ENCODE measurements around the gene CASP5.

GRCh38 chr11:105057432-105057831 is 34.5 kb upstream of the CASP5 start:
- TF ChIP-seq CTCF (optimal IDR thresholded peaks at IDR 0.05 in 1 of 3, IDR thresholded peaks at IDR 0.05 in 1 of 3, conservative IDR thresholded peaks at IDR 0.05 in 1 of 3; ENCODE audit: extremely low read depth in 1 of 3, insufficient read depth in 2 of 3, low read length in 3 of 3) (no peak), EZH2 (IDR thresholded peaks at IDR 0.05; ENCODE audit: low read length) (no peak)

Data from keratinocyte (primary cell).